Fibroblast of skin of back (primary cell): ENCODE results near the gene C2CD2L.
A peak's percentile ranks its signal among the peaks of the same experiment; 100 is the strongest.
"Not testable (repeated sequence)": the region's sequence is repeated elsewhere in the genome, so short reads cannot be mapped to it uniquely, and the experiment has no call there.

Source experiments
- DNase-seq: peaks from one replicate; pipeline ENCODE4 v3.0.0-alpha.2; 2013

Gene C2CD2L

DNA sequence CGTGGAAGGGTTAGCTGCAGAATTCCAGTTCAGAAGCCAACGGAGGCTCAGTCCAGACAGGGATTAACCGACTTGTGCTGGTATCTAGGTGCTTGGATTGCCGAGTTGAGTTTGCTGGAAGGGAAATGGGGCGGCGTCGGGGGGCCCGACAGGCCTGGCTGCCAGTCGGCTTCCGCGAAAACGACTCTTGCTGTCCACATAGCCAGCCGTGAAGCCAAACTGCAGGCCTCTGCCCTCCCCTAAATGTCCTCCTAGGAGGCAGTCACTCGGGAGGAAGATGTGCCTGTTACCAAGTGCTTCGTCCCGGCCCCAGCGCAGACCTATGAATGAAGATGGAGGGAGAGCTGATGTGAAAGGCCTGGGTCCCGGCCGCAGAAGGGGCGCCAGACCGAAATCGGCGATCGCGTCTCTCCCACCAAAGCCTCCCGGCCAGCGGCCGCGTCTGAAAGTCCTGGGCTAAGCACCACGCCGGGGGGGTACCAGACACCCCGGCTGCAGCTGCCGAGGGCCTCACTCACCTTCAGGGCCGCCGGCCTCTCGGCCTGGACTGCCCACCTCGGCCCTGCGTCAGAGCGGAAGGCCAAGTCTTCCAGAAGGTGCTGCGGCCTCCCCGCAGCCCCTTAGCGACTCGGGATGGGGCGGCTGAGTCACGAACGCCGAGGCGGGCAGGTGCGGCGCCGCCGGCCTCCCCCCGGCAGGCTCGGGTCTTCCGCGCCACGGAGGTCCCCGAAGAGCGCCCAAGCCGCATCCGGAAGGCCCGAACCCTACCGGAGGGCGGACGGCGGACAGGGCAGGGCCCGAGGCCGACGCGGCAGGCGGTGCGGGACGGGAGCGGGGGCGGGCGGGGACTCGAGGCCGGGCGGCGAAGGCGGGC is 13.0 kb upstream of the C2CD2L start:
- DNase-seq: peak; percentile 36

DNA sequence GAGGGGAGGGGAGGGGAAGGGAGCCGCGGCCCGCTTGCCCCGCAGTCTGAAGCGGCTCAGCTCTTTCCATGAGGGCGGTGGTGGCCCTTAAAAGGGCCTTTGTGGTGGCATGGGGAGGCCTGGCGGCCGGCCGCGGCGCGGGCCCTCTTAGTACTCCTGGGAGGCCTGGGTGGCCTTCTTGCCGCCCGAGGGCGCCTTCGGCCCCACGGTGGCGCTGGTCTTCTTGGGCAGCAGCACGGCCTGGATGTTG is 12.4 kb upstream of the C2CD2L start:
- DNase-seq: peak; percentile 85

DNA sequence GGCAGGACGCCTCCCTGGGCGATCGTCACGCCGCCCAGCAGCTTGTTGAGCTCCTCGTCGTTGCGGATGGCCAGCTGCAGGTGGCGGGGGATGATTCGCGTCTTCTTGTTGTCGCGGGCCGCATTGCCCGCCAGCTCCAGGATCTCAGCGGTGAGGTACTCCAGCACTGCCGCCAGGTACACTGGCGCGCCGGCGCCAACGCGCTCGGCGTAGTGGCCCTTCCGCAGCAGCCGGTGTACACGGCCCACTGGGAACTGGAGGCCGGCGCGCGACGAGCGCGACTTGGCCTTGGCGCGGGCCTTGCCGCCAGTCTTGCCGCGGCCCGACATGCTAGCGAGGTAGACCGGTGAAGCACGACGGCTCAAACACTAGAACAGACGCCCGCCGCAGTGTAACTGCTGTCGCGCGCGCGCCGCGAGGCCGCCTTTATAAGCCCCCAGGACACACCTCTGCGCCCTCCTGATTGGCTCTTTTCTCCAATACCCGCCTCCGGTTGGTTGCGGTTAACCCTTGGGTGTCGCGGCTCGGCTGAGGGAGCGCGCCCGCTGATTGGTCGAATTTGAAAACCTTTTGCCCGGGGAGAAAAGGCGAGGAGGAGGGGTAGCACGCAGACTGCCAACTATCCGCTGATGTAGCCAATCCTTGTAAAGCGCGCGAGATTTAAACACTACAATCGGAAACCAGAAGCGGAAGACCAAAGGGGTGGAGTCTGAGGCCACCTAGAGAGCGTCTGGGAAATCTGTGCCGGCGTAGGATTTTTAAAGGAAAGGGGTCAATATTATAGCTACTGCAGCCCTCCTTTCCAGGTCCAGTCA is 11.9 kb upstream of the C2CD2L start:
- DNase-seq: peak; percentile 100

DNA sequence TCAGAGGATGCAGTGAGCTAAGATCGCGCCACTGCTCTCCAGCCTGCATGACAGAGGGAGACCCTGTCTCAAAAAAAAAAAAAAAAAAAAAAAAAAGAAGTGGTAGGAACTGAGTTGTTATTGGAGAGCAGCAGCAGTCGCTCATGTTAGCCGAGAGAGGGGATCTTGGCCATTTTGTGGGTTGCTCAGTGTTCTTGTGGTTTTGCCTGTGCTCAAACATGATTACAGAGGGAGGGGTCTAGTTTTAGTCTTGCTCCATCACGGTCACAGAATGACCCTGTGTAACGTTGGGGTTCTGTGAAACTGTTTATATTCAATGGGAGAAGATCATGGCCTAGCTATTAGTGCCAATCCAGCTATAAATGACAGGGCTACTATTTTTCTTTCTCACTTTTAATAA is 7.4 kb upstream of the C2CD2L start:
- no peak for DNase-seq

DNA sequence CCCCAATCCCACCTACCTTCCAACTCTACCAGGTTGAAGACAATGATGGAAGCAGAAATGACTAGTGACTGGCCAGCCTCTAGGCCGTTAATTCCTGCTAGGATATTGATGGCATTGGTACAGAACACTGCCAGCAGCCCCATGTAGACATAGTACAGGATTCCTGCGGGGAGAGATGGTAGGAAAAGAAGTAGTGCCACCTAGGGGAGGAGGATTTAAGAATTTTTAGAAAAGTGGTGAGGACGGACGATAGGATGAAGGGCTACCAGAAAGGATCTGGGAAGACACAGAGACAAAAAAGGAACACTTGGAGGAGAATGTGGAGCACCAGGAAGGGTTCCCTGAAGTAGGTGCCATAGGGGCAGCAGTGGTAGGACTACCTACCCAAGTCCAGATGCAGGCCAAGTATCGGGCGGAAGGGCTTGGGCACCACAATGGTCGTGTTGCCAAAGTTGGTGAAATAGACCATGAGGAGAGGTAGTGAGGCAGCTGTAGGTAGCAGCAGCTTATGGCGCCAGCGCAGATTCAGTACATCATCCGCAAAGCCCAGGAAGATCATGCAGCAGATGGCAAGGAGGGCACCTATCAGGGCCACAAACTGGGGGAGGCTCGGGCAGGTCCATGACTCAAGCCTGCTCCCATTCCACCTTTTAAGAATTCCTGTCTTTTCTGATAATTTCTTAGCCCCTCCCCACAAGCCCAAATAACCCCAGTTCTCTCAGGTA is 6.7 kb upstream of the C2CD2L start:
- peak; percentile 57 for DNase-seq

DNA sequence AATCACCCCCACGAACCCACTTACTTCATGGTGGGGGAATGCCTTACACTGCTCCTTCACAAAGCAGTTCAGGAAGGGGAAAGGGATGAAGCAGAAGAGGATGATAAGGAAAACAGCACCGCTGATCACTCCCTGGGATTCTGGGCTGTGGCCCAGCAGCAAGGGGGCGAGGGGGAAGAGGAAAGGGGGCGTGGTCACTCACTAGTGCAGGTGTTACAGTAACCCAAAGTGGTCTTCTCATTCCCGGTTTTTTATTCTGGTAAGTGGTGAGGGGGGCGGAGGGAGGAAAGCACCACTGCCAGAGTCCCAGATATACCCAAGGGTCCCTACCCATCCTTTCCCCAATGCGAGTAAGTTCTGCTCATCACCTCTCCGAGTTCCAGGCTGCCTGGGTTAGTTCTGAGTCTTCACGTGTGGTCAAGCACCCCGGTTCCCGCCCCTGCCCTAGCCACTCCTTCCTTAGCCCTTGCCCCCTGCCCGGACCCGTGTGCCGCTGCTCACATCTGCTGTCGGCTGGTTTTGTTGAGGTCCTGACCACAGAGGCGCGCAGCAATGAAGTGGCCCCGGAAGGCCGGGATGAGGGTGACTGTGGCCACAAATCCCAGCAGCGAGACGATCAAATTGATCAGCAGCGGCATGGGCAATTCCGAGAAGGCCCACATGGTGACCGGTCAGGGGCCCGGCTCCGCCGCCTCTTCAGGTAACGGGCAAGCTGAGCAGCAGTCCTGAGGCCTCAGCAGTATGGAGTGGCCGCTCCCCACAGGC is 6.0 kb upstream of the C2CD2L start:
- no peak for DNase-seq

DNA sequence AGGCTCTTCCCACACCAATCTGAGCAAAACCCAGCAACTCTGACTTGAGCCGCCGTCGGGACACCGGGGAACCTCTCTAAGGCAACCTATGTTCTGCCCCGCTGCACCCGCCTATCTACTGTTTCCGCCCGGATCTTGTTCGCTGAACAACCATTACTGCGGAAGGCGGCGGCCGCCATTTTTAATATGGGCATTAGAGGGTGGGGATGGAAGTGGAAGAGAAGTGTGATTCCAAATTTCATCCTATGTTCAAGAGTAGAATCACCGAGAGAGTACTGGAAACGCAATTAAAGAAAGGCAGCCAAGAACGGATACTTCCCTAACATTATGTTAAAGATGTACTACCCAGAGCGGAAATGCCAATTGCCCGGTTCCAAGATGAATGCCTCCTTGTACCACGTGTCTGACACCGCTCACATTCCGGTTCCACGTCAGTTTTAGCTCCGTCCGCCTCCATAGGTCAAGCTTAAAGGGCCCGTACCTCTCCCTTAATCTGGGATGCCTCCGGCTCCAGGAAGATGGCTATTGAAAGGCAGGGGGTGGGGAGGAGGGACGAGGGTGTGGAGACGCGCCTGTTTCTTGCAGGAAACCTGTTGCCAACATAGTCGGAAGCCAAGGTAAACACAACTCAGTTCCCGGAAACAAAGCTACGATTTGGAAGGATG is 5.3 kb upstream of the C2CD2L start, which contains the start of gene DPAGT1:
DPAGT1 (minus strand) TSS at position 95 of the 665 bp plus-strand sequence. CDS start 198 bp downstream, outside the sequence.
- DNase-seq: peak; percentile 98

DNA sequence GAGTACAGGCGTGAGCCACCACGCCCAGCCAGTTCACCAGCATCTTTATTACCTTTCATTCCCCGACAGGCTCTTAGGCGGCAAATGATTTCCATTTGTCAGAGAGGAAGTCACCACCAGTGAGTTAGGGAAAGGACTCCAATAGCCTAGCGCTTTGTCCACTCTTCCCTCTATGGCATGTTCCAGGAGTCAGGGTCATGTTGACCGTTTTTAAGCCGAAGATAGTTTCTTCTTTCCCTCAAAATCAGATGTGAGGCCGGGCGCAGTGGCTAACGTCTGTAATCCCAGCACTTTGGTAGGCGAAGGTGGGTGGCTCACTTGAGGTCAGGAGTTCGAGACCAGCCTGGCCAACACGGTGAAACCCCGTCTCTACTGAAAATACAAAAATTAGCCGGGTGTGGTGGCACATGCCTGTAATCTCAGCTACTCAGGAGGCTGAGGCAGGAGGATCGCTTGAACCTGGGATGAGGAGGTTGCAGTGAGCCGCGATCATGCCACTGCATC is 3.9 kb upstream of the C2CD2L start:
- DNase-seq: not testable (repeated sequence)

DNA sequence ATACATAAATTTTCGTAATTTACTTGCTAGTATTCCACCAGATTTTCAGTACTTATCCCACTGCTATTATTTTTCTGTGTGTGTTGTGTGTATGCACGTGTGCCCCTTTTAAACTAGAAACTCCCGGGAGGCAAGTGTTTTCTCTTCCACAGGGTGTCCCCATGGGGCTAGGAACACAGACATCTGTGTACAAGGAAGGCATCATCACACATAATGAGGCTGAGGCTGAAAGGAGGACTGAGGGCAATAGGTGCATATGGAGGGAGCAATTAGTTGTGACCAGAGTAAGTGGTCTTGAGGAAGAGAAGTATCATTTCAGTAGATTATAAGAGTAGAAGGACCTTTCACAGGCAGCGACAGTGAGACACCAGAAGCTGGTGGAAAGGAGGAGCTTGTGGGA is 3.4 kb upstream of the C2CD2L start:
- DNase-seq: no peak

DNA sequence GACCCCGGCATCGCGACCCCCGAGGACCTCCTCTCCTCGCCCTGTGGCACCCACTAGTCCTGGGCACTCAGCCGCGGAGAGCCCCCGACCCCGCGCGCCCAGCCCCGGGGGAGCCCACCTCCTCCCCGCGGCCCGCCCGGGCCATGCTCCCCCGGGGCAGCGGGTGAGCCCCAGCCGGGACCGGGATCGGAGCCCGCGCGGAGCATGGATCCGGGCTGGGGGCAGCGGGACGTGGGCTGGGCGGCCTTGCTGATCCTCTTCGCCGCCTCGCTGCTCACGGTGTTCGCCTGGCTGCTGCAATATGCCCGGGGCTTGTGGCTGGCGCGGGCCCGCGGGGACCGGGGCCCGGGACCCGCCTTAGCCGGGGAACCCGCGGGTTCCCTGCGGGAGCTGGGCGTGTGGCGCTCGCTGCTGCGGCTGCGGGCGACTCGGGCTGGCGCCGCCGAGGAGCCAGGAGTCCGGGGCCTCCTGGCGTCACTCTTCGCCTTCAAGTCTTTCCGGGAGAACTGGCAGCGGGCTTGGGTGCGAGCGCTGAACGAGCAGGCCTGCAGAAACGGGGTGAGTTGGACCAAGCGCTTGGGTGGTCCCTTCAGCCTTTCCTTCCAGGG is 498 bp downstream of the C2CD2L start:
- peak; percentile 7 for DNase-seq

DNA sequence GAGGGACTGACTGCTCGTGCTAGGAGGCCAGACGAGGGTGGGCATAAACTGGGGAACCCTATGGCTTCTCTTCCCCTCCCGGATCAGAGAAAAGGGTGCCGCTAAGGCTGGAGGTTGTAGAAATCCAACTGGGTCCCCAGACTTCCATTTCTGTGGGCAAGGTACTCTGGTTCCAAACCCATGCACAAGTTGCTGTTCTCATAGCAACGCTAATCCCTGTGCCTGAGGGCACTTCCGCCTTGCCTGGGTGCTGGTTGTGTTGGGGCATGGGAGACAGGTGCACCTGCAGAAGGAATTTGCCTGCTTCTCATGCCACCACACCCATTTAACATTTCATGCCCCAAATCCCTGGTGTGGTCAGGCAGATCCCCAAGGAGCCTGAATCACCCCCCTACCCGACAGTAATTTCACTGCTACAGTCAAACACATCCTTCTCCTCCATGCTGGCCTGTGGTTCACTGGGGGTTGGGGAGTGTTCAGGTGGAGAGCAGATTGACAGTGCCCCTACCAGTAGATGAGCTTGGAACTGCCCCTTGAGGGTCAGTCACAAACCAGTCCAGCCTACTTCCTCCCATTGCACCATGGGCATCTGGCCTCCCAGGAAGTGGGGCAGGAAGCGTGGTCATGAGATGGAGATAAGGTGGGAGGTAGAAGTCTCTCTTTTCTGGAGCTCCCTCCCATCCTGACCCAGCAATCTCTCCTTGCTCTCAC is 1.2 kb downstream of the C2CD2L start:
- DNase-seq: peak; percentile 13

DNA sequence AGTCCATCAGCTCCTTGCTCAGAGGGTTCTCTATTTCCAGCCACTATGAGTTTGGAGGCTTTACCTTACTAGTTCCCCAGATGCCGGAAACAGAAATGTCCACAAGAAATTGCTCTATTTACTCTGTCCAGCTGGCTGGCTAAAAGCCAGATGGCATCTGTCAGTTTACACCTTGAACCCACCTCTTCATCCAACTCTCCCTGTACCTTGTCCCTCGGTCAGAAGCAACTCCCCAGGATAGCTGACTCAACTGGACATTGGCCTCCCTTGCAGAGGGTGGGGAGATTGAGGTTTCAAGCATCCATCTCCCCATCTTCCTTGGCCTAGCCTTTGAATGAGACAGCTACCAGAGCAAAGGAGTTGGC is 1.7 kb downstream of the C2CD2L start:
- DNase-seq: no peak

DNA sequence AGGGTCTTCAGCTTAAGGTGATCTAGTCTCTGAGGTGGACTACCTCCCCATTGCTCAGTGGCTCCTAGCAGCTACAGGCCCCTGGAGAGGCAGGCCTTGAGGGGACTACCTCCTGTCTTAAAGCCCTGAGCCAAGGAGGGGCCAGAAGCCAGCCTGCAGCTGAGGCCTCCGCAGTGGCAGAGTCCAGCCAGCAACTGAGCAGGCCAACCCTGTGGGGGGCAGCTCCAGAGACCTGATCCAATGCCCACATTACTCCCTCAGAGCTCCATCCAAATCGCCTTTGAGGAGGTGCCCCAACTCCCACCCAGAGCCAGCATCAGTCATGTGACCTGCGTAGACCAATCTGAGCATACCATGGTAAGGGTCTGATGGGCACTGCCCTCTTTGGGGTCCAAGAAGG is 2.7 kb downstream of the C2CD2L start:
- DNase-seq: no peak

DNA sequence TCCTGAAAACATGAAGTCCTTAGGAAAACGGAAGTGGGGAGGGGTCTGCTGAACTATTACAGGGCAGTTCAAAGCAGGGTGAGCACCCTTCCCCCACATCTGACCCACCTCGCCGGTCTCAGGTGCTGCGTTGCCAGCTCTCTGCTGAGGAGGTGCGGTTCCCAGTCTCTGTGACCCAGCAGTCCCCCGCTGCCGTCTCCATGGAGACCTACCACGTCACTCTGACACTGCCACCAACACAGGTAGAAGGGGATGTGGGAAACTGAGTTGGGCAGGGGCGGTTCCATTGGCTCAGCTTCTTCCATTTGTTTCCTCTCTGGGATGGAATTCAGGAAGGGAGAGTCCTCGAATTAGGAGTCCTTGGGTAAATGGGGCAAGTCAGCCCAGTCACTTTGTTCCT is 3.3 kb downstream of the C2CD2L start:
- no peak for DNase-seq

DNA sequence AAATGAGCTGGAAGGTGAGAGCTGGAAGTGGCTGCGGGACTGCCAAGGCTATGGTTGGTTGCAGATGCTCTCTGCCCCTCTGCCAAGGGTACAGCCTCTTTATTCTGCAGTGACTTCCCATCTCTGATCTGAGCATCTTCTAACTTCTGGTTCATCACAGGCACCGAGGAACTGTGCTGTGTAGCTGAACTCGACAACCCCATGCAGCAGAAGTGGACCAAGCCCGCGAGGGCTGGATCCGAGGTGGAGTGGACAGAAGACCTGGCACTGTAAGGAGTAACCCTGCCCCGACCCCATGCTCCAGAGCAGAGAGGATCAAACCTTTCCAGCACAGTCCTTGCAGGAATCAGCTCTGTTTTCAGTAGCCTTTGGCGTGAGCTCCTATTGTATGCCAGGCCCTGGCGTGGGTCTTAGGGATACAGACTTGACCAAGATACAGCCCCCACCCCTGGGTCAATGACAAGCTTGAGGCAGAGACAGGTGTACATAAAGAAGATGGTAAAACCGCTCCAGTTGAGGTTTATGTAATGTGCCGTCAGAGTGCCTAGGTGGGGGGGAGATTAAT is 4.3 kb downstream of the C2CD2L start:
- DNase-seq: no peak

DNA sequence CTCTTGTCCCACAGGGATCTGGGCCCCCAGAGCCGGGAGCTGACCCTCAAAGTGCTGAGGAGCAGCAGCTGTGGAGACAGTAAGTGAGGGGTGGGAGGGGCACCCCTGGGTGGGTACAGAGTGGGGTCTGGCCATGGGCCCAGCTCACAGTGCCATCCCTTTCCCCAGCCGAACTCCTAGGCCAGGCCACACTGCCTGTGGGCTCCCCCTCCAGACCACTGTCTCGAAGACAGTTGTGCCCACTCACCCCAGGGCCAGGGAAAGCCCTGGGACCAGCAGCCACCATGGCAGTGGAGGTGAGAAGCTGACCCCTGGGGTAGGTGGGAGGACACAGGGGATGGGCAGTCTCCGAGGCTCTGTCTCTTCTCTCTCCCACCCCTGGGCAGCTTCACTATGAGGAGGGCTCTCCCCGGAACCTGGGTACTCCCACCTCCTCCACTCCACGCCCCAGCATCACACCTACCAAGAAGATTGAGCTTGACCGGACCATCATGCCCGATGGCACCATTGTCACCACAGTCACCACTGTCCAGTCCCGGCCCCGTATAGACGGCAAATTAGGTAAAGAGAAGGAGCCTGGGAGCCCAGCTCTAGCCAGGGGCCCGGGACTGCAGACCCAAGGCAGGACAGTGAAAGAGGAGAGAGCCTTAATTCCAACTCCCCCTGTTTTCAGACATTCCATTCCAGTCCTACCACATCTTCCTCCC is 5.3 kb downstream of the C2CD2L start:
- no peak for DNase-seq

DNA sequence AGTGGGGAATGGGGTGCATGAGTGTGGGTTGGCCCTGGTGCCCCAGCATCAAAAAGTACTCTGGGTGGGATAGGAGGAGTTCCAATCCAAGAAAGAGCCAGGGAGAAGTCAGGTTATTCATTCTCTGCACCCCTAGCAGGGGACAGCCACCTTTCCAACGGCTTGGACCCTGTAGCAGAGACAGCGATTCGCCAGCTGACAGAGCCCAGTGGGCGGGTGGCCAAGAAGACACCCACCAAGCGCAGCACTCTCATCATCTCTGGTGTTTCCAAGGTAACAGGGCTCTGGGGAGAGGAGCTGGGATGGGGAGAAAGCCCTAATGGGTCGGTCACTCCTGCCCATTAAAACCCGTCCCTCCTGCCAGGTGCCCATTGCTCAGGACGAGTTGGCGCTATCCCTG is 6.6 kb downstream of the C2CD2L start:
- DNase-seq: no peak

DNA sequence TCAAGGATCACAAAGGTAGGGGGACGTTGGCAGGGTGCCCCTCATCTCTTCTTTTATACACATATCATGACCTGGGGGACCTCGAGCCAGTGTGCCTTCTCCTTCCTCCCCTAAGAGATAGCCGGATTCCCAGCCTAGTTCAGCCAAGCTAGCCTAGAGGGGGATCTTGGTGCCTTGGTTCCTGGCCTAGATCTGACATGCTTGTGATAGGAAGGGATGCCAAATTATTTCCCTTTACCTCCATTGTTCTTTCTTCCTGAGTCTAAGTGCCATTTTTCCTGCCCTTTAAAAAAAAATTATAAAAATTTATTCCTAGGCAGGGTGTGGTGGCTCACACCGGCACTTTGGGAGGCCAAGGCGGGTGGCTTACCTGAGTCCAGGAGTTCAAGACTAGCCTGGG is 7.2 kb downstream of the C2CD2L start:
- no peak for DNase-seq

DNA sequence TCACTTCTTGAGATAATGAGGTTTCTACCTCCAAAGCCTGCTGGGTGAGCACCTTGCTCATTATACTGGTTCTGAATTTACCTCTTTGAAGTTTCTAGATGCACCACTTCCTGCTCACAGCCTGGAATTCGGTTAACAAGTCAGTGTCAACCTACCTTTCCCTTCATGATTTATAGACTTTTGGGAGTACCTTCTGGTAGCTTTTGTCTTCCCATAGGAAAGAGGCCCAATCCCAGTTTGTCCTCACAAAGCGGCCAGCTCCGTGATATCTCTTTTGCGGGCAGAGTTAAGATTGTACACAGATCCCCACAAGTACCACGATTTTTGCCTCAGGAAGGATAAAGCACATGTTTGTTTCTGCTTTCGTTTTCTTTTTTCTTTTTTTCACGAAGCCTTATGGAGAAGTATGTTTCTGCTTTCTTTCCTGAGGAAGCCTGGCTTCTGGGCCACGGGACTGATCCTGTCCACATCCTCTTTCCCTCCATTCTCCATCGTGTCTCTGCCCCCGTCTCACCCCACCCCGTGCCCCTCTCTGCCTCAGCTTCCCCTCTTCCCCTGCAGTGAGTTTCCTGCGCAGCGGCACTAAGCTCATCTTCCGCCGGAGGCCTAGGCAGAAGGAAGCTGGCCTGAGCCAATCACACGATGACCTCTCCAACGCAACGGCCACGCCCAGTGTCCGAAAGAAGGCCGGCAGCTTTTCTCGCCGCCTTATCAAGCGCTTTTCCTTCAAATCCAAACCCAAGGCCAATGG is 8.5 kb downstream of the C2CD2L start:
- DNase-seq: no peak
